Right lobe of liver (tissue), 4 donors: ENCODE data around the gene PPP1R18.
A peak's percentile ranks its signal among the peaks of the same experiment; 100 is the strongest.

ENCODE experiments used
- CTCF ChIP-seq, 4 donors: fragments of 200-600 bp in 3 of 4; fragments of 450-650 bp in 1 of 4; IDR thresholded peaks; one replicate each; pipeline versions ENCODE4 v1.5.1 to v1.8.0; 2016 to 2022; ENCODE audit warnings: antibody characterized with exemption in 4 of 4, mild to moderate bottlenecking in 2 of 4
- POLR2A ChIP-seq: fragments of 450-650 bp; IDR thresholded peaks from one replicate; pipeline ENCODE4 v1.6.1; 2017; ENCODE audit warnings: antibody characterized with exemption, mild to moderate bottlenecking
- donor health status: DM: no; HTN: no; CAD: no.
- donor health status: DM: no; HTN: no; CAD: no.
- donor health status: DM: no; HTN: yes; CAD: no.

- TF ChIP-seq CTCF (IDR thresholded peaks at IDR 0.05) (peak; percentile 95 to 99 (median 97)), POLR2A (peak; percentile 36)
These were observed 7.3 kb downstream of the PPP1R18 start for GRCh38 chr6:30678964-30679726.
